H9 (cell line): ENCODE results near the gene SIGLEC11. TPM values are rescaled to one million over a fixed set of nuclear protein-coding genes. Genes with fewer than 3 reads are reported as not detected.

Experiments used
- DNase-seq: peaks from one replicate; pipeline ENCODE4 v3.0.0-alpha.2; 2017
- H2AFZ ChIP-seq: one replicate; pipeline ENCODE4 v1.6.1; 2013; ENCODE audit warnings: mild to moderate bottlenecking, low read length, control low read depth, moderate library complexity
- H2AK5ac ChIP-seq: 2 replicates; pipeline ENCODE4 v1.6.1; 2013; ENCODE audit warnings: low read length, control low read depth, mixed read lengths; ENCODE audit not compliant: insufficient read length
- H2BK120ac ChIP-seq: one replicate; pipeline ENCODE4 v1.6.1; 2013; ENCODE audit warnings: low read depth, mild to moderate bottlenecking, low read length, control low read depth, inconsistent platforms; ENCODE audit not compliant: poor library complexity, severe bottlenecking
- H2BK12ac ChIP-seq: 2 replicates; pipeline ENCODE4 v1.6.1; 2013; ENCODE audit warnings: low read length, control low read depth, mixed read lengths, low read depth; ENCODE audit not compliant: insufficient read length
- H2BK15ac ChIP-seq: 2 replicates; pipeline ENCODE4 v1.6.1; 2013; ENCODE audit warnings: low read depth, low read length, control low read depth
- H2BK20ac ChIP-seq: one replicate; pipeline ENCODE4 v1.6.1; 2013; ENCODE audit warnings: low read depth, mild to moderate bottlenecking, low read length, control low read depth, inconsistent platforms; ENCODE audit not compliant: poor library complexity, severe bottlenecking
- H2BK5ac ChIP-seq: 2 replicates; pipeline ENCODE4 v1.6.1; 2013; ENCODE audit warnings: low read length, control low read depth, mixed read lengths; ENCODE audit not compliant: insufficient read length
- H3K14ac ChIP-seq: 2 replicates; pipeline ENCODE4 v1.6.1; 2013; ENCODE audit warnings: low read length, control low read depth; ENCODE audit not compliant: insufficient read depth
- H3K18ac ChIP-seq: 2 replicates; pipeline ENCODE4 v1.6.1; 2013; ENCODE audit warnings: low read depth, mild to moderate bottlenecking, mixed read lengths, low read length, control low read depth; ENCODE audit not compliant: insufficient read length
- H3K23ac ChIP-seq: 2 replicates; pipeline ENCODE4 v1.6.1; 2013; ENCODE audit warnings: low read length, control low read depth, mixed read lengths, low read depth; ENCODE audit not compliant: insufficient read length
- H3K23me2 ChIP-seq: 2 replicates; pipeline ENCODE4 v1.6.1; 2013; ENCODE audit warnings: low read depth, mild to moderate bottlenecking, mixed read lengths, low read length, control low read depth; ENCODE audit not compliant: insufficient read length, poor library complexity, severe bottlenecking
- H3K27ac ChIP-seq: 2 replicates; pipeline ENCODE4 v1.5.1; 2013; ENCODE audit warnings: low read length, control low read depth, mixed read lengths, low read depth; ENCODE audit not compliant: insufficient read length
- H3K27me3 ChIP-seq: 2 replicates; pipeline ENCODE4 v1.6.1; 2013; ENCODE audit warnings: low read length, control low read depth, inconsistent platforms; ENCODE audit not compliant: insufficient read depth
- H3K4ac ChIP-seq: 2 replicates; pipeline ENCODE4 v1.6.1; 2013; ENCODE audit warnings: low read depth, mild to moderate bottlenecking, control low read depth, inconsistent platforms, low read length, moderate library complexity
- H3K4me1 ChIP-seq: 2 replicates; pipeline ENCODE4 v1.6.1; 2013; ENCODE audit warnings: low read length, control low read depth, inconsistent platforms; ENCODE audit not compliant: insufficient read depth
- H3K4me2 ChIP-seq: 2 replicates; pipeline ENCODE4 v1.6.1; 2013; ENCODE audit warnings: low read length, control low read depth, mixed read lengths; ENCODE audit not compliant: insufficient read length, insufficient read depth
- H3K56ac ChIP-seq: 2 replicates; pipeline ENCODE4 v1.6.1; 2013; ENCODE audit warnings: low read depth, mild to moderate bottlenecking, mixed read lengths, low read length, control low read depth; ENCODE audit not compliant: insufficient read length
- H3K79me1 ChIP-seq: 2 replicates; pipeline ENCODE4 v1.6.1; 2013; ENCODE audit warnings: low read depth, mild to moderate bottlenecking, moderate library complexity, low read length, control low read depth, inconsistent platforms; ENCODE audit not compliant: insufficient read depth, poor library complexity, severe bottlenecking
- H3K79me2 ChIP-seq: 2 replicates; pipeline ENCODE4 v1.6.1; 2013; ENCODE audit warnings: low read length, control low read depth, inconsistent platforms; ENCODE audit not compliant: insufficient read depth
- H3K9ac ChIP-seq: 2 replicates; pipeline ENCODE4 v1.6.1; 2013; ENCODE audit warnings: low read length, control low read depth, mixed read lengths; ENCODE audit not compliant: insufficient read length; ENCODE audit errors: extremely low read depth
- H3K9me3 ChIP-seq: one replicate; pipeline ENCODE4 v1.6.1; 2013; ENCODE audit warnings: low read depth, low read length, inconsistent platforms; ENCODE audit not compliant: control insufficient read depth
- H3T11ph ChIP-seq: one replicate; pipeline ENCODE4 v1.6.1; 2013; ENCODE audit warnings: mild to moderate bottlenecking, low read length, control low read depth, inconsistent platforms
- H4K20me1 ChIP-seq: one replicate; pipeline ENCODE4 v1.6.1; 2013; ENCODE audit not compliant: control insufficient read depth, insufficient read length, insufficient read depth
- H4K5ac ChIP-seq: 2 replicates; pipeline ENCODE4 v1.6.1; 2013; ENCODE audit warnings: low read depth, mild to moderate bottlenecking, mixed read lengths, low read length, control low read depth; ENCODE audit not compliant: insufficient read length
- H4K8ac ChIP-seq: replicated peaks from 2 replicates; pipeline ENCODE4 v1.6.1; 2013; ENCODE audit warnings: low read length, control low read depth, mixed read lengths, low read depth; ENCODE audit not compliant: insufficient read length
- H4K91ac ChIP-seq: 2 replicates; pipeline ENCODE4 v1.6.1; 2013; ENCODE audit warnings: low read depth, mild to moderate bottlenecking, moderate library complexity, mixed read lengths, low read length, control low read depth; ENCODE audit not compliant: insufficient read length
- H3K27ac Mint-ChIP-seq, 3 experiments: 2 replicates in 2 of 3; 3 replicates in 1 of 3; pipeline ENCODE4 v1.8.0; 2020 to 2021; ENCODE audit warnings: mixed read lengths in 3 of 3, mild to moderate bottlenecking in 1 of 3, moderate library complexity in 1 of 3
- H3K27me3 Mint-ChIP-seq: 2 replicates; pipeline ENCODE4 v1.8.0; 2021; ENCODE audit warnings: low read depth, mild to moderate bottlenecking, moderate library complexity, mixed read lengths
- H3K36me3 Mint-ChIP-seq, 3 experiments: 2 replicates in 2 of 3; 3 replicates in 1 of 3; pipeline ENCODE4 v1.8.0; 2020 to 2021; ENCODE audit warnings: low read depth in 3 of 3, mixed read lengths in 3 of 3; ENCODE audit not compliant: insufficient read depth in 1 of 3
- H3K4me1 Mint-ChIP-seq, 2 experiments: 2 replicates each; pipeline ENCODE4 v1.8.0; 2020; ENCODE audit warnings: mixed read lengths in 2 of 2
- H3K4me3 Mint-ChIP-seq, 2 experiments: 2 replicates in 1 of 2; 3 replicates in 1 of 2; pipeline ENCODE4 v1.8.0; 2020 to 2021; ENCODE audit warnings: mild to moderate bottlenecking in 2 of 2, mixed read lengths in 2 of 2, moderate library complexity in 1 of 2
- H3K9me3 Mint-ChIP-seq, 2 experiments: 2 replicates in 1 of 2; 3 replicates in 1 of 2; pipeline ENCODE4 v1.8.0; 2020; ENCODE audit warnings: mild to moderate bottlenecking in 2 of 2, mixed read lengths in 2 of 2, moderate library complexity in 1 of 2
- CTCF ChIP-seq: fragments of 200-600 bp; sonication (generic); conservative IDR thresholded peaks from 3 replicates; pipeline ENCODE4 v1.8.0; 2021; ENCODE audit warnings: antibody characterized with exemption, mild to moderate bottlenecking
- WGBS: extraction: QIAGEN DNeasy Blood & Tissue Kit; methylation state at CpG from one replicate; pipeline ENCODE4 v1.1.7; 2013; ENCODE audit warnings: missing lambda C conversion rate, low lambda C conversion rate, mixed read lengths; ENCODE audit not compliant: insufficient read length; ENCODE audit errors: extremely low coverage; 5-methylcytosine and 5-hydroxymethylcytosine counted together
- total RNA-seq: library from RNA; stranded (reverse); gene quantifications from 2 replicates; pipeline ENCODE4 v1.2.1, GENCODE V29; 2021

Gene SIGLEC11
- total RNA-seq, 1 experiment from 2014 or later, result not detected

DNA sequence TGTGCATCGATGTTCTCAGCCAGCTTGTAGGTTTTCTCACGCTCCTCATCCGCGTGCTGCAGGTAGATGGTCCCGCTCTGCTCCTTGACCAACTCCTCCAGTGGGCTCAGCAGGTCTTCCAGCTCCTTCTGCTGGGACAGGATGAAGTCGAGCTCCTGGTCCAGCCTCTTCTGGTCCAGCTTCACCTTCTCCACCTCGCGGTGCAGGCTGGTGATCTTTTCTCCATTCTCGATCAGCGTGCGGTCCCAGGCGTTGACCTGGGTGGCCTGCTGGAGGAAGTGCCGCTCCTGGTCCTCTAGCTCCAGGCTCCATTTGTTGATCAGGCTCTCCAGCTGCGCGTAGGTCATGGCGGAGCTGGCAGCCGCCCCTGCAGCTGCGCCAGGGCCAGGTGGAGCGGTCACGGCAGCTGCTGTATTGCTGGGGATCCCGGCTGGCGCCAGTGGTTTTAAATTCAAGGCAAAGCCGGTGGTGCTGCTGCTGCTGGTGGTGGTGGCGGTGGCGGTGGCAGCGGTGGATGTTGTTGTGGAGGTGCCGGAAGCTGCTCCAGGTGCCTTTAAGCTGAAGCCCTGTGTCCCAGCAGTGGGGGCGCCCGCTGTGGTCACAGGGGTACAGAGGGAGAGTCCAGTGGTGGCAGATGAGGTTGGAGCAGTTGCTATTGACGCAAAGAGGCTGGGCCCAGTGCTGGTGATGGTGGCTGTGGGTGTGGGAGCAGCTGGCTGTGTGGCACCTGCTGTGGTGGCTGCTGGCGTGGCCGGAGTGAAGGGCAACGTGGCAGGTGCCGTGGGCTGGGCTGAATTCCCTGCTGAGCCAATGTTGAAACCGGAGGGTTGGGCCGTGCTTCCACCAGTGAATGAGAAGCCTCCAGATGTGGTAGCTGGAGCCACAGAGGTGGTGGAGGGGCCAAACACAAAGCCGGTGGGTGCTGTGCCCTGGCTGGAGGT is 52.2 kb downstream of the SIGLEC11 start:
- Histone ChIP-seq H3K79me2 (no peaks in the 10 kb centered on the region; the same call in 1 of the 2 replicates), H3K27me3 (no peaks in the 10 kb centered on the region), H2BK12ac (no peak overlapping the region), H3K9me3 (no peaks in the 10 kb centered on the region), H3K4me1 (no peaks in the 10 kb centered on the region; the same call in 1 of the 2 replicates), H3K18ac (no peak overlapping the region), H2AK5ac (no peak overlapping the region), H3K9ac (no peak overlapping the region), H3K79me1 (no peaks in the 10 kb centered on the region), H3T11ph (no peak overlapping the region), H4K20me1 (no peaks in the 10 kb centered on the region), H2AFZ (no peak overlapping the region), H3K14ac (no peak overlapping the region), H4K8ac (no peak overlapping the region), H2BK20ac (no peak overlapping the region), H4K91ac (no peak overlapping the region), H2BK120ac (no peak overlapping the region), H3K23ac (no peak overlapping the region), H3K27ac (no peak overlapping the region), H3K4ac (no peak overlapping the region), H4K5ac (no peak overlapping the region), H3K4me2 (no peak overlapping the region), H3K56ac (no peak overlapping the region), H2BK15ac (no peak overlapping the region), H3K23me2 (no peaks in the 10 kb centered on the region), H2BK5ac (no peak overlapping the region)
- Mint-ChIP-seq H3K4me1 (peaks cover 19 to 28% of the 10 kb centered on the region in 2 experiments), H3K27ac (peak overlapping the region in 1 of 3 experiments; percentile 76; a peak in 1 of 7 replicates), H3K4me3 (no peak overlapping the region), H3K27me3 (peaks cover 5% of the 10 kb centered on the region; the same call in 1 of the 2 replicates), H3K9me3 (no peaks in the 10 kb centered on the region), H3K36me3 (peaks cover 42 to 73% (median 65%) of the 10 kb centered on the region in 3 experiments)
- TF ChIP-seq CTCF, result no peak
- DNase-seq, result no peak
- no CpG with 5 or more reads among the region's 37 CpGs for WGBS
